ENCODE results near the gene SLCO1B1. TPM values are rescaled to one million over a fixed set of nuclear protein-coding genes. Genes with fewer than 3 reads are reported as not detected.

The SLCO1B1 gene
- total and polyA plus RNA-seq, 4 donors, result 118 to 218 (median 145) TPM

DNA sequence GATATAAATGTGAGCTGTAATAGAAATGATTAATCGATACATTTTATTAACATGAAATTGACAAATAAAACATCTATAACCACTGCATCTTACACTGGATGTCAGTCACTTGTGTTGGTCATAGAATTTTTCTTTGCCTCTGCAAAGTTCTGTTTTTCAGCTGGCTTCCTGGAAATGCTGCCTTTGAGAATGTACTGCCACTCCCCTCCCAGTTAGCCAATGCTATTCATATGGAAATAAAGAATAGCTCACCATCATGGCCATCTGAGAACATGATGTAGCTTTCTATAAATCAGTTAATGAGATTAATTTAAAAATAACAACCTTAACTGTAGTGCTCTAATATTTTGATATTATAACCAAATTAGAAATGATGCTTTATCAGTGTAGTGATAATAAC is 41.1 kb downstream of the SLCO1B1 start:
- peaks cover 0 to 20% (median under 1%) of the 10 kb centered on the region in 4 donors for H3K4me1 ChIP-seq (ENCODE audit: control insufficient read depth in 4 of 4, insufficient read depth in 4 of 4, low read length in 3 of 4)
- H3K9me3 ChIP-seq (ENCODE audit: control insufficient read depth in 4 of 4, low read length in 3 of 4), result no peaks in the 10 kb centered on the region
- H3K36me3 ChIP-seq (ENCODE audit: control insufficient read depth in 4 of 4, insufficient read depth in 3 of 4, low read depth in 1 of 4, low read length in 3 of 4), result peaks cover 0 to 33% (median 10%) of the 10 kb centered on the region in 4 donors
- H3K27ac ChIP-seq (ENCODE audit: low read depth in 1 of 2, low read length in 2 of 2), result no peak overlapping the region
- no peak for TF ChIP-seq RAD21 (IDR thresholded peaks at IDR 0.05)
- TF ChIP-seq YY1 (IDR thresholded peaks at IDR 0.05), result no peak
- TF ChIP-seq, protein P1, sequence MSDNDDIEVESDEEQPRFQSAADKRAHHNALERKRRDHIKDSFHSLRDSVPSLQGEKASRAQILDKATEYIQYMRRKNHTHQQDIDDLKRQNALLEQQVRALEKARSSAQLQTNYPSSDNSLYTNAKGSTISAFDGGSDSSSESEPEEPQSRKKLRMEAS (IDR thresholded peaks at IDR 0.05), result no peak
- TF ChIP-seq HNF4G (IDR thresholded peaks at IDR 0.05), result no peak
- no peak for TF ChIP-seq EGR1 (IDR thresholded peaks at IDR 0.05; ENCODE audit: low read depth in 2 of 2)
- no peak for TF ChIP-seq HNF4A (conservative IDR thresholded peaks at IDR 0.05)
- no peak for TF ChIP-seq JUND (IDR thresholded peaks at IDR 0.05)
- TF ChIP-seq GABPA (IDR thresholded peaks at IDR 0.05 in 1 of 2, conservative IDR thresholded peaks at IDR 0.05 in 1 of 2), result no peak
- TF ChIP-seq FOXA2 (IDR thresholded peaks at IDR 0.05), result no peak
- DNase-seq (ENCODE audit: low spot score), result no peak
- H3K27me3 ChIP-seq (ENCODE audit: control insufficient read depth in 4 of 4, insufficient read depth in 4 of 4, low read length in 3 of 4), result no peaks in the 10 kb centered on the region
- 95% methylated on average over 1 of the region's 1 CpG for WGBS
- no peak overlapping the region for H3K4me3 ChIP-seq (ENCODE audit: low read depth in 1 of 3, low read length in 3 of 3)
- H3K9ac ChIP-seq (ENCODE audit: low read depth in 1 of 2, low read length in 2 of 2), result no peak overlapping the region

DNA sequence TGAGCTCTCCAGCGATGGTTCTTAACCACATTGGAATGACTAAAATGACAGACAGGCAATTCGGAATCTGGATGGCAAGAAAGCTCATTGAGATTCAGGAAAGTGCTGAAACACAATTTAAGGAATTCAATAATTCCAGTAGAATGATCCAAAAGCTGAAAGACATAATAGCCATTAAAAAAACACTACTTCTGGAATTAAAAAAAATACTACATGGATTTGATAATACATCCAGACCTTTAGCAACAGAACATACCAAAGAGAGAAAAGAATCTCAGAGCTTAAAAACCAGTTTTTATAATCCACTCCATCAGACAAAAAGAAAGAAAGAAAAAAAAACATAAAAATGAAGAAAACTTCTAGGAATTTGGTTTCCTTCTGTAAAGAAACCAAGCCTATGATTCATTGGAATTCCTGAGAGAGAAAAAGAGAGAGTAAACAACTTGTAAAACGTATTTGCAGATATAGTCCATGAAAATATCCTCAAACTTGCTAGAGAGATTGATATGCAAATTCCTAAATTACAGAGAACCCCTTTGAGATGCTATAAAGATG is 52.8 kb downstream of the SLCO1B1 start:
- DNase-seq (ENCODE audit: low spot score), result no peak
- no peaks in the 10 kb centered on the region for H3K9me3 ChIP-seq (ENCODE audit: control insufficient read depth in 4 of 4, low read length in 3 of 4)
- 75% methylated on average over 3 of the region's 3 CpGs for WGBS
- peaks cover 3 to 37% (median 27%) of the 10 kb centered on the region in 4 donors for H3K36me3 ChIP-seq (ENCODE audit: control insufficient read depth in 4 of 4, insufficient read depth in 3 of 4, low read depth in 1 of 4, low read length in 3 of 4)
- H3K9ac ChIP-seq (ENCODE audit: low read depth in 1 of 2, low read length in 2 of 2), result no peak overlapping the region
- no peaks in the 10 kb centered on the region for H3K4me1 ChIP-seq (ENCODE audit: control insufficient read depth in 4 of 4, insufficient read depth in 4 of 4, low read length in 3 of 4)
- H3K4me3 ChIP-seq (ENCODE audit: low read depth in 1 of 3, low read length in 3 of 3), result no peak overlapping the region
- TF ChIP-seq YY1 (IDR thresholded peaks at IDR 0.05) (no peak), JUND (IDR thresholded peaks at IDR 0.05) (no peak), FOXA1 (IDR thresholded peaks at IDR 0.05) (no peak), TAF1 (conservative IDR thresholded peaks at IDR 0.05) (no peak), SP1 (IDR thresholded peaks at IDR 0.05) (no peak), GABPA (IDR thresholded peaks at IDR 0.05 in 1 of 2, conservative IDR thresholded peaks at IDR 0.05 in 1 of 2) (no peak), HNF4A (conservative IDR thresholded peaks at IDR 0.05) (no peak), FOXA2 (IDR thresholded peaks at IDR 0.05) (no peak), EGR1 (IDR thresholded peaks at IDR 0.05; ENCODE audit: low read depth in 2 of 2) (no peak), RAD21 (IDR thresholded peaks at IDR 0.05) (no peak), RXRA (IDR thresholded peaks at IDR 0.05) (no peak), ATF3 (IDR thresholded peaks at IDR 0.05) (no peak)
- TF ChIP-seq, protein P2, sequence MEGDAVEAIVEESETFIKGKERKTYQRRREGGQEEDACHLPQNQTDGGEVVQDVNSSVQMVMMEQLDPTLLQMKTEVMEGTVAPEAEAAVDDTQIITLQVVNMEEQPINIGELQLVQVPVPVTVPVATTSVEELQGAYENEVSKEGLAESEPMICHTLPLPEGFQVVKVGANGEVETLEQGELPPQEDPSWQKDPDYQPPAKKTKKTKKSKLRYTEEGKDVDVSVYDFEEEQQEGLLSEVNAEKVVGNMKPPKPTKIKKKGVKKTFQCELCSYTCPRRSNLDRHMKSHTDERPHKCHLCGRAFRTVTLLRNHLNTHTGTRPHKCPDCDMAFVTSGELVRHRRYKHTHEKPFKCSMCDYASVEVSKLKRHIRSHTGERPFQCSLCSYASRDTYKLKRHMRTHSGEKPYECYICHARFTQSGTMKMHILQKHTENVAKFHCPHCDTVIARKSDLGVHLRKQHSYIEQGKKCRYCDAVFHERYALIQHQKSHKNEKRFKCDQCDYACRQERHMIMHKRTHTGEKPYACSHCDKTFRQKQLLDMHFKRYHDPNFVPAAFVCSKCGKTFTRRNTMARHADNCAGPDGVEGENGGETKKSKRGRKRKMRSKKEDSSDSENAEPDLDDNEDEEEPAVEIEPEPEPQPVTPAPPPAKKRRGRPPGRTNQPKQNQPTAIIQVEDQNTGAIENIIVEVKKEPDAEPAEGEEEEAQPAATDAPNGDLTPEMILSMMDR (IDR thresholded peaks at IDR 0.05; ENCODE audit: low read depth, low read length, missing input control), result no peak
- TF ChIP-seq, protein P3, sequence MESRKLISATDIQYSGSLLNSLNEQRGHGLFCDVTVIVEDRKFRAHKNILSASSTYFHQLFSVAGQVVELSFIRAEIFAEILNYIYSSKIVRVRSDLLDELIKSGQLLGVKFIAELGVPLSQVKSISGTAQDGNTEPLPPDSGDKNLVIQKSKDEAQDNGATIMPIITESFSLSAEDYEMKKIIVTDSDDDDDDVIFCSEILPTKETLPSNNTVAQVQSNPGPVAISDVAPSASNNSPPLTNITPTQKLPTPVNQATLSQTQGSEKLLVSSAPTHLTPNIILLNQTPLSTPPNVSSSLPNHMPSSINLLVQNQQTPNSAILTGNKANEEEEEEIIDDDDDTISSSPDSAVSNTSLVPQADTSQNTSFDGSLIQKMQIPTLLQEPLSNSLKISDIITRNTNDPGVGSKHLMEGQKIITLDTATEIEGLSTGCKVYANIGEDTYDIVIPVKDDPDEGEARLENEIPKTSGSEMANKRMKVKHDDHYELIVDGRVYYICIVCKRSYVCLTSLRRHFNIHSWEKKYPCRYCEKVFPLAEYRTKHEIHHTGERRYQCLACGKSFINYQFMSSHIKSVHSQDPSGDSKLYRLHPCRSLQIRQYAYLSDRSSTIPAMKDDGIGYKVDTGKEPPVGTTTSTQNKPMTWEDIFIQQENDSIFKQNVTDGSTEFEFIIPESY (IDR thresholded peaks at IDR 0.05), result no peak
- TF ChIP-seq, protein P1 (IDR thresholded peaks at IDR 0.05), result no peak
- TF ChIP-seq, protein P4, sequence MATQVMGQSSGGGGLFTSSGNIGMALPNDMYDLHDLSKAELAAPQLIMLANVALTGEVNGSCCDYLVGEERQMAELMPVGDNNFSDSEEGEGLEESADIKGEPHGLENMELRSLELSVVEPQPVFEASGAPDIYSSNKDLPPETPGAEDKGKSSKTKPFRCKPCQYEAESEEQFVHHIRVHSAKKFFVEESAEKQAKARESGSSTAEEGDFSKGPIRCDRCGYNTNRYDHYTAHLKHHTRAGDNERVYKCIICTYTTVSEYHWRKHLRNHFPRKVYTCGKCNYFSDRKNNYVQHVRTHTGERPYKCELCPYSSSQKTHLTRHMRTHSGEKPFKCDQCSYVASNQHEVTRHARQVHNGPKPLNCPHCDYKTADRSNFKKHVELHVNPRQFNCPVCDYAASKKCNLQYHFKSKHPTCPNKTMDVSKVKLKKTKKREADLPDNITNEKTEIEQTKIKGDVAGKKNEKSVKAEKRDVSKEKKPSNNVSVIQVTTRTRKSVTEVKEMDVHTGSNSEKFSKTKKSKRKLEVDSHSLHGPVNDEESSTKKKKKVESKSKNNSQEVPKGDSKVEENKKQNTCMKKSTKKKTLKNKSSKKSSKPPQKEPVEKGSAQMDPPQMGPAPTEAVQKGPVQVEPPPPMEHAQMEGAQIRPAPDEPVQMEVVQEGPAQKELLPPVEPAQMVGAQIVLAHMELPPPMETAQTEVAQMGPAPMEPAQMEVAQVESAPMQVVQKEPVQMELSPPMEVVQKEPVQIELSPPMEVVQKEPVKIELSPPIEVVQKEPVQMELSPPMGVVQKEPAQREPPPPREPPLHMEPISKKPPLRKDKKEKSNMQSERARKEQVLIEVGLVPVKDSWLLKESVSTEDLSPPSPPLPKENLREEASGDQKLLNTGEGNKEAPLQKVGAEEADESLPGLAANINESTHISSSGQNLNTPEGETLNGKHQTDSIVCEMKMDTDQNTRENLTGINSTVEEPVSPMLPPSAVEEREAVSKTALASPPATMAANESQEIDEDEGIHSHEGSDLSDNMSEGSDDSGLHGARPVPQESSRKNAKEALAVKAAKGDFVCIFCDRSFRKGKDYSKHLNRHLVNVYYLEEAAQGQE (IDR thresholded peaks at IDR 0.05), result no peak
- no peaks in the 10 kb centered on the region for H3K27me3 ChIP-seq (ENCODE audit: control insufficient read depth in 4 of 4, insufficient read depth in 4 of 4, low read length in 3 of 4)
- no peak overlapping the region for H3K27ac ChIP-seq (ENCODE audit: low read depth in 1 of 2, low read length in 2 of 2)
